Breast epithelium (tissue), 3 donors: ENCODE results near the gene ZNF48.

Source experiments
- CTCF ChIP-seq, 3 donors: fragments of 450-650 bp; IDR thresholded peaks; one replicate each; pipeline ENCODE4 v1.5.1; 2016 to 2017; ENCODE audit warnings: antibody characterized with exemption in 3 of 3, mild to moderate bottlenecking in 3 of 3, moderate library complexity in 3 of 3
- POLR2AphosphoS5 ChIP-seq, 3 donors: sonication (generic); formaldehyde crosslinking; IDR thresholded peaks; one replicate each; pipeline ENCODE4 v1.6.1; 2017; ENCODE audit warnings: antibody characterized with exemption in 3 of 3

GRCh38 chr16:30380803-30381208, 14.4 kb upstream of the ZNF48 start:
- TF ChIP-seq CTCF (IDR thresholded peaks at IDR 0.05) (no peak), POLR2AphosphoS5 (IDR thresholded peaks at IDR 0.05) (no peak)
